Heart left ventricle (tissue), 16 donors: ENCODE results near the gene TSPYL6. TPM values are rescaled to one million over a fixed set of nuclear protein-coding genes. Genes with fewer than 3 reads are reported as not detected.

Source experiments
- ATAC-seq, 4 donors: fragments of 200-7000 bp; cut with Tn5 transposase; one replicate each; pipeline ENCODE4 v1.9.1; 2020 to 2022; ENCODE audit warnings: moderate library complexity in 4 of 4, mild to moderate bottlenecking in 3 of 4, moderate number of reproducible peaks in 1 of 4
- DNase-seq, 5 donors: peaks; one replicate each; pipeline ENCODE4 v3.0.0-alpha.2; 2020
- H3K27ac ChIP-seq, 12 donors: fragments of 200-600 bp; sonication (generic) in 4 of 12; one replicate each; pipeline versions ENCODE4 v1.5.0 to v1.8.0; 2016 to 2022; ENCODE audit warnings: mild to moderate bottlenecking in 2 of 12
- H3K27me3 ChIP-seq, 9 donors: fragments of 200-600 bp; sonication (generic) in 2 of 9; one replicate each; pipeline versions ENCODE4 v1.5.1 to v1.8.0; 2016 to 2022; ENCODE audit warnings: mild to moderate bottlenecking in 3 of 9
- H3K36me3 ChIP-seq, 9 donors: fragments of 200-600 bp; sonication (generic) in 2 of 9; one replicate each; pipeline versions ENCODE4 v1.5.0 to v1.8.0; 2018 to 2022; ENCODE audit warnings: mild to moderate bottlenecking in 2 of 9
- H3K4me1 ChIP-seq, 12 donors: fragments of 200-600 bp; sonication (generic) in 4 of 12; one replicate each; pipeline versions ENCODE4 v1.5.0 to v1.8.0; 2016 to 2022; ENCODE audit warnings: mild to moderate bottlenecking in 3 of 12
- H3K4me3 ChIP-seq, 12 donors: fragments of 200-600 bp; sonication (generic) in 4 of 12; one replicate each; pipeline versions ENCODE4 v1.5.0 to v1.8.0; 2017 to 2022; ENCODE audit warnings: mild to moderate bottlenecking in 9 of 12, moderate library complexity in 4 of 12
- H3K9me3 ChIP-seq, 12 donors: fragments of 200-600 bp; sonication (generic) in 4 of 12; one replicate each; pipeline versions ENCODE4 v1.5.0 to v1.8.0; 2016 to 2022; ENCODE audit warnings: mild to moderate bottlenecking in 1 of 12
- POLR2A ChIP-seq, 2 donors: fragments of 450-650 bp; IDR thresholded peaks; one replicate each; pipeline ENCODE4 v1.6.1; 2017; ENCODE audit warnings: antibody characterized with exemption in 2 of 2, mild to moderate bottlenecking in 2 of 2, moderate library complexity in 2 of 2
- WGBS, 4 donors: extraction: QIAGEN DNeasy Blood & Tissue Kit in 2 of 4; methylation state at CpG; one replicate each; pipeline versions ENCODE4 v1.1.5 to v1.1.7; 2013 to 2018; 5-methylcytosine and 5-hydroxymethylcytosine counted together
- intact Hi-C, 10 donors: fragments of 100-400 bp; cut with DNase I; formaldehyde crosslinking; loops; one replicate each; pipeline versions ENCODE4 v1.11.1 to v1.14.2; 2022
- polyA plus RNA-seq, 2 donors: library from polyadenylated mRNA; stranded (reverse); fragments of 200-250 nt; gene quantifications; one replicate each; pipeline ENCODE4 v1.2.3, GENCODE V29; 2013
- total RNA-seq, 9 donors: library from RNA; depleted of rRNA in 2 of 9; stranded (reverse); fragments of >200 nt in 2 of 9; fragmentation: NEBNext Ultra II Directional in 3 of 9; extraction: Animal tissue kit (Norgen Biotek cat#: 25700) in 3 of 9; gene quantifications; one replicate each; pipeline versions ENCODE4 v1.1.0 to v1.2.4, GENCODE V29; 2016 to 2023
- TF ChIP-seq, protein P1 (sequence below), 12 donors: fragments of 200-600 bp; sonication (generic) in 4 of 12; IDR thresholded peaks; one replicate each; pipeline versions ENCODE4 v1.5.0 to v1.8.0; 2018 to 2022; ENCODE audit warnings: antibody characterized with exemption in 12 of 12, mild to moderate bottlenecking in 5 of 12
- donor health status: ischemic (EF 13 %, LVEDD 7.1; RV severe dilation, severe dysfunction).
- donor health status: healthy with polysubstance abuse.
- donor health status: DM: no; HTN: yes; CAD: no.
- donor health status: DM: no; HTN: no; CAD: no.
- donor health status: ischemic (EF 25% LVEDD 6.9; RV normal size, moderate dysfunction).
- donor health status: ischemic (EF 25% LVEDD 5.7; RV mildly dilated, moderate dysfunction).
- donor health status: healthy.
- donor health status: DM: yes; HTN: yes; CAD: no.
- donor health status: ischemic (EF 35%, LVEDD 5.7; RV mildly dilated, moderate dysfunction).
- donor health status: nonischemic (EF 11% LVEDD 7.7; RV severe dilation, severe dysfunction).
- donor health status: DM: yes; HTN: yes; CAD: no.
- donor health status: PGD.
- donor health status: ischemic (EF 29% LVEDD 5.4; RV normal size, mild dysfunction).
- donor health status: nonischemic (EF 23%, LVEDD 6.1; RV moderate dilation, normal function).

Gene TSPYL6
- total and polyA plus RNA-seq, 11 donors = 0.03 to 0.12 (median 0.08) TPM; not detected in 8

DNA sequence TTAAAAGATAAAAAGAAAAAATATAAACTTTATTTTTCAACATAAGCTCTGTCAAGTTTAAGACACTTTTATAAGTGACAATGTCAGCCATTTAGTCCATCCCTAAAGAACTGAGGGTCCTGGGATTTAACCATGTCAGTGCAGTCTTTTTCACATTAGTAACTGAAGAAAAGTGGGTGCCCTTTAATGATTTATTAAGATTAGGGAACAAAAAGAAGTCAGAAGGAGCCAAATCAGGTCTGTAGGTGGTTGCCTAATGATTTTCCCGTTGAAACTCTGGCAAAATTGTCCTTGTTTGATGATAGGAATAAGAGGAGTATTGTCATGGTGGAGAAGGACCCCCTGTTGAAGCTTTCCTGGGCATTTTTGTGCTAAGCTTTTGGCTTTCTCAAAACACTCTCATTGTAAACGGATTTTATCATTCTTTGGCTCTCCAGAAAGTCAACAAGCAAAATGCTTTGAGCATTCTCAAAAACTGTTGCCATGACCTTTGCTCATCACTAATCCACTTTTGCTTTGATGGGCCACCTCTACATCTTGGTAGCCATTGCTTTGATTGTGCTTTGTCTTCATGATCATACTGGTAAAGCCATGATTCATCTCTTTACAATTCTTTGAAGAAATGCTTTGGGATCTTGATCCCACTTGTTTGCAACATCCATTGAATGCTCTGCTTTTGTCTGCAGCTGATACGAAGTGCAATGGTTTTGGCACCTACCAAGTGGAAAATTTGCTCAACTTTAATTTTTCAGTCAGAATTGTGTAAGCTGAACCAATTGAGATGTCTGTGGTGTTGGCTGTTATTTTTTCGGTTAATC, 22.0 kb downstream of the TSPYL6 start:
- ATAC-seq (peak in 1 of 4 donors; percentile 33), DNase-seq (no peak)
- Histone ChIP-seq H3K4me1 (peaks cover 0 to 9% (median 2%) of the 10 kb centered on the region in 12 donors), H3K27ac (no peak overlapping the region), H3K27me3 (no peaks in the 10 kb centered on the region), H3K4me3 (no peak overlapping the region), H3K9me3 (peaks cover 0 to 13% (median 0%) of the 10 kb centered on the region in 12 donors), H3K36me3 (no peaks in the 10 kb centered on the region)
- WGBS, 4 donors = 62 to 76% (median 67%) methylated on average over 4 of the region's 4 CpGs
- TF ChIP-seq, protein P1, sequence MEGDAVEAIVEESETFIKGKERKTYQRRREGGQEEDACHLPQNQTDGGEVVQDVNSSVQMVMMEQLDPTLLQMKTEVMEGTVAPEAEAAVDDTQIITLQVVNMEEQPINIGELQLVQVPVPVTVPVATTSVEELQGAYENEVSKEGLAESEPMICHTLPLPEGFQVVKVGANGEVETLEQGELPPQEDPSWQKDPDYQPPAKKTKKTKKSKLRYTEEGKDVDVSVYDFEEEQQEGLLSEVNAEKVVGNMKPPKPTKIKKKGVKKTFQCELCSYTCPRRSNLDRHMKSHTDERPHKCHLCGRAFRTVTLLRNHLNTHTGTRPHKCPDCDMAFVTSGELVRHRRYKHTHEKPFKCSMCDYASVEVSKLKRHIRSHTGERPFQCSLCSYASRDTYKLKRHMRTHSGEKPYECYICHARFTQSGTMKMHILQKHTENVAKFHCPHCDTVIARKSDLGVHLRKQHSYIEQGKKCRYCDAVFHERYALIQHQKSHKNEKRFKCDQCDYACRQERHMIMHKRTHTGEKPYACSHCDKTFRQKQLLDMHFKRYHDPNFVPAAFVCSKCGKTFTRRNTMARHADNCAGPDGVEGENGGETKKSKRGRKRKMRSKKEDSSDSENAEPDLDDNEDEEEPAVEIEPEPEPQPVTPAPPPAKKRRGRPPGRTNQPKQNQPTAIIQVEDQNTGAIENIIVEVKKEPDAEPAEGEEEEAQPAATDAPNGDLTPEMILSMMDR (IDR thresholded peaks at IDR 0.05) = no peak
- no peak for TF ChIP-seq POLR2A (IDR thresholded peaks at IDR 0.05)
- intact Hi-C loops = no loop called here

DNA sequence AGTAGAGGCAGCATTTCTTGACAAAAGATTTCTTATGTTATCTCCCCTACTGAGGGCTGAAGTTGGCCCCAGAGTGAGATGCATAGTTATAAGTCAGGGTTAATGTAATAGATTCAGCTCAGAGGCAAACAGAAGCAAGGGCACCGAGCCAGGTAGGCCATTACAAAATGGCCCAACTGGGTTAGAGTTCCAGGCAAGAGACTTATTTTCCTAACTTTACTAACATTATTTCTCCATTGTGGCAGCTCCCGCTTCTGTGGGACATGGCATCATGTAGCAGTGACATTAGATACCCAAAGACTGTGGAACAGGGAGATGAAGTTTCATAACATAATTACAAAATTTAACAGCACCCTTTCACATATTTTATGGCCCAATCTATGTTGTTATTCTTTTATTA, 27.1 kb downstream of the TSPYL6 start:
- peak in 1 of 5 donors; percentile 37 for DNase-seq
- no peak for ATAC-seq
- WGBS, 4 donors = 82 to 90% (median 85%) methylated on average over 2 of the region's 2 CpGs
- no peaks in the 10 kb centered on the region for H3K36me3 ChIP-seq
- peaks cover 0 to 50% (median 24%) of the 10 kb centered on the region in 12 donors for H3K4me1 ChIP-seq
- H3K27ac ChIP-seq = no peak overlapping the region
- H3K27me3 ChIP-seq = no peaks in the 10 kb centered on the region
- no peak overlapping the region for H3K4me3 ChIP-seq
- no peak for TF ChIP-seq POLR2A (IDR thresholded peaks at IDR 0.05)
- TF ChIP-seq, protein P1 (IDR thresholded peaks at IDR 0.05) = no peak
- peaks cover 0 to 4% (median 0%) of the 10 kb centered on the region in 12 donors for H3K9me3 ChIP-seq
- intact Hi-C loops = loop anchor here in 3 of 10 donors (5.0 to 10.0 kb wide), 3 partner anchors 86 to 98 kb away; no protein-coding TSS in a partner anchor

DNA sequence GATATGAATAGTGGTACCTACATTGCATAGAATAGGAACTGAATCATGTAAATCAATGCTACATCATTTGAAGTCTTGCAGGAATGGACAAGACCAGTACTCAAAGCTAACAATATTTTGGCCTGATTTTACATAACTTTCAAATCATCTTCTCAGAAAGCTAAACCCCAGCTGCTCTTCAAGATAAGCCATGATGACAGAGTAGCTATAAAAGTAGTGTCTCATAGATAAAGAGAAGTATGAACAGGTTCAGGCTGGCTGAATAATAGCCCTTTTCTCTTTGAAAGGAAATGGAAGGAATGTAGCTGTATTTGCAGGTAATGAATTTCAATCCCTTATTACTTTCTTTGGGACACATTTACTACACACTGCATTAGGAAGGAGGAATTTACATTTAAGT, 28.2 kb downstream of the TSPYL6 start:
- Histone ChIP-seq H3K4me1 (peaks cover 0 to 50% (median 24%) of the 10 kb centered on the region in 12 donors), H3K36me3 (no peaks in the 10 kb centered on the region), H3K4me3 (no peak overlapping the region), H3K27me3 (no peaks in the 10 kb centered on the region), H3K27ac (no peak overlapping the region), H3K9me3 (peaks cover 0 to 4% (median 0%) of the 10 kb centered on the region in 12 donors)
- ATAC-seq (no peak), DNase-seq (no peak)
- intact Hi-C loops = loop anchor here in 3 of 10 donors (5.0 to 10.0 kb wide), 3 partner anchors 87 to 100 kb away; no protein-coding TSS in a partner anchor
- TF ChIP-seq POLR2A (IDR thresholded peaks at IDR 0.05) = no peak
- TF ChIP-seq, protein P1 (IDR thresholded peaks at IDR 0.05) = no peak

DNA sequence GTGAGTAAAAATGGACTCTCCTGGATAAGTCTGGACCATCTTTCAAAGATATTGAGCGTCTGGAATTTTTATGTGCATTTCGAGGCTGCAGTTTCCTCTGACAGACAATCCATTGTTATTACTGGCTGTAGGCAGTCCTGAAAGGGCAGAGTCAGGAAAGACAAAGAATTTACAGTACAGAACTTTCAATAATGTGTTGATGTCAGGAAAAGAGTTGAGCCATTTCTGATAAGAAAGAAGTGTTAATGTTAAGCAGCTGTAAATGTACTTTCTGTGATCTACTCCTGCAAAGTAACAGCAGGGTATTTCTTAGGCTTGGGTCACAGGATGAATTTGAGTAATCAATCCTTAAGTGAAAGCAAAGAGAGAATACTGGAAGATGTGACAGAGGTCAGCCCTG, 29.8 kb downstream of the TSPYL6 start:
- intact Hi-C loops = loop anchor here in 3 of 10 donors (5.0 to 10.0 kb wide), 3 partner anchors 89 to 101 kb away; no protein-coding TSS in a partner anchor
- ATAC-seq = peak; percentile 36 to 53 (median 47)
- Histone ChIP-seq H3K4me1 (peaks cover 0 to 50% (median 27%) of the 10 kb centered on the region in 12 donors), H3K9me3 (no peaks in the 10 kb centered on the region), H3K27ac (peak overlapping the region in 2 of 12 donors; percentile 7 to 9), H3K36me3 (no peaks in the 10 kb centered on the region), H3K4me3 (no peak overlapping the region), H3K27me3 (no peaks in the 10 kb centered on the region)
- WGBS, 4 donors = 49 to 58% (median 55%) methylated on average over 2 of the region's 2 CpGs
- TF ChIP-seq POLR2A (IDR thresholded peaks at IDR 0.05) = no peak
- TF ChIP-seq, protein P1 (IDR thresholded peaks at IDR 0.05) = no peak
- DNase-seq = no peak
